GM21367 (cell line): Measurements from ENCODE around the gene PROCA1.
A peak's percentile ranks its signal among the peaks of the same experiment; 100 is the strongest.
"Not testable (repeated sequence)": the region's sequence is repeated elsewhere in the genome, so short reads cannot be mapped to it uniquely, and the experiment has no call there.

Source experiments
- ATAC-seq: cut with Tn5 transposase; IDR thresholded peaks from one replicate; pipeline ENCODE4 v1.9.1; 2021; ENCODE audit not compliant: unreplicated experiment

PROCA1 gene

DNA sequence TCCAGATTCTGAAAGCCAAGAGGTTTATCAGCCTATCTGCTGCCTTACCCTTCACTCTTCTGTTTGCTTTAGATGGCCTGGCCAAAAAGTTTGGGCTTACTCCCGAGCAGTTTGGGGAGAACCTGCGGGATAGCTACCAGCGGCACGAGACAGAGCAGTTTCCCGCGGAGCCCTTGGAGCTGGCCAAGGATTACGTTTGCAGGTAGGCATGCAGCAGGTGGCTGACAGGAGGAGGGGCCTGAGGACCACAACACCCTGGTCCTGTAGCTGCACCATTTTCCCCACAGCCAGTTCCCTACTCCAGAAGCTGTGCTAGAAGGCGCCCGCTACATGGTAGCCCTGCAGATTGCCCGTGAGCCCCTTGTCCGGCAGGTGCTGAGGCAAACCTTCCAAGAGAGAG, 29.0 kb downstream of the PROCA1 start:
- ATAC-seq, result no peak

DNA sequence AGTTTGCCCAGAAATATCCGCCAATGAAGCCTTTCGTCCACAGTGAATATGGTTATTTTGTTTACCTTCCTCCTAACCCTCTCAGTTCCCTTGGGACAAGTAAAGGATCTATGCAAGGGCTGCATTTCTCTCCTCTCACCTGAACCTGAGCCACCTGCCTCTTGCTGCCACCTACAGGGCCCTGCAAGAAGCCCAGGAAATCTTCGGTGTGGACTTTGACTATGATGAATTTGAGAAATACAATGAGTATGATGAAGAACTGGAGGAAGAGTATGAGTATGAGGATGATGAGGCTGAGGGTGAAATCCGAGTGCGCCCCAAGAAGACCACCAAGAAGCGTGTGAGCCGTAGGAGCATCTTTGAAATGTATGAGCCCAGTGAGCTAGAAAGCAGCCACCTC, 35.7 kb downstream of the PROCA1 start:
- no peak for ATAC-seq

GRCh38 chr17:28675490-28675889, 36.2 kb downstream of the PROCA1 start:
- ATAC-seq, result no peak

GRCh38 chr17:28669918-28670317, 41.8 kb downstream of the PROCA1 start:
- no peak for ATAC-seq

DNA sequence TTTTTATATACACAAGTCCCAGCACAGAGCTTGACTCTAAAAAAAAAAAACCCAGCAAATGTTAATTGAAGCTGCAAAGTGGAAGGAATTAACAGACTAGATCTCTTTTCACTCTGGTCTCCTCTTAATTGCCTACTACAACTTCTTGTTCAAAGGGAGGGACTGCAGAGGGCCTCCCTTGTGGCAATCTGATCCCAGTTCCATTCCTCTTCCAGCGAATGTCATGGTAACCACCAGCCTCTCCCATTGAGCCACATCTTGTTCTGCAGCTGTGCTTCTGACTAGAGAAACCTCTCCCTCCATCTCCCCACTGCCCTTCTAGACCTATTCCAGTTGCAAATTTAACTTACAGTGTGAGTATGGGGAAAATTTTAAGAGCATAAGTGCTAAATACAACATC, 43.8 kb downstream of the PROCA1 start:
- no peak for ATAC-seq

DNA sequence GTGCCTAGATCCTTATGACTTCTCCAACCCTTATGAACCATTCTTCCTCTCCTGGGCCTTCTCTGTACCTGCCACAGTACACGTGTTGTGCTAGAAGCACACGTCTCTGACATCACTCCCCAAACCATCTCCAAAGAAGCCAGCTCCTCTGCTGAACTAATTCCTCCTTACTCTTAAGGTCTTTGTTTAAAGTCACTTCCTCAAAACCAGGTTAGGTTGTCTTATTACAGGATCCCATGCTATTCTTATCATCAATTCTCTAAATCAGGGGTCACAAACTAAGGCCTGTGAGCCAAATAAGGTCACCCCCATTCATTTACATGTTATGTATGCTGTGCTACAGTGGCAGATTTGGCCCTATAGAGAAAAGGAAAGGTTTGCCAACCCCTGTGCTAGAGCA, 45.7 kb downstream of the PROCA1 start:
- no peak for ATAC-seq

GRCh38 chr17:28663723-28664122, 48.0 kb downstream of the PROCA1 start:
- no peak for ATAC-seq

- peak; percentile 6 for ATAC-seq
These were observed 49.2 kb downstream of the PROCA1 start for GRCh38 chr17:28662527-28662829.

DNA sequence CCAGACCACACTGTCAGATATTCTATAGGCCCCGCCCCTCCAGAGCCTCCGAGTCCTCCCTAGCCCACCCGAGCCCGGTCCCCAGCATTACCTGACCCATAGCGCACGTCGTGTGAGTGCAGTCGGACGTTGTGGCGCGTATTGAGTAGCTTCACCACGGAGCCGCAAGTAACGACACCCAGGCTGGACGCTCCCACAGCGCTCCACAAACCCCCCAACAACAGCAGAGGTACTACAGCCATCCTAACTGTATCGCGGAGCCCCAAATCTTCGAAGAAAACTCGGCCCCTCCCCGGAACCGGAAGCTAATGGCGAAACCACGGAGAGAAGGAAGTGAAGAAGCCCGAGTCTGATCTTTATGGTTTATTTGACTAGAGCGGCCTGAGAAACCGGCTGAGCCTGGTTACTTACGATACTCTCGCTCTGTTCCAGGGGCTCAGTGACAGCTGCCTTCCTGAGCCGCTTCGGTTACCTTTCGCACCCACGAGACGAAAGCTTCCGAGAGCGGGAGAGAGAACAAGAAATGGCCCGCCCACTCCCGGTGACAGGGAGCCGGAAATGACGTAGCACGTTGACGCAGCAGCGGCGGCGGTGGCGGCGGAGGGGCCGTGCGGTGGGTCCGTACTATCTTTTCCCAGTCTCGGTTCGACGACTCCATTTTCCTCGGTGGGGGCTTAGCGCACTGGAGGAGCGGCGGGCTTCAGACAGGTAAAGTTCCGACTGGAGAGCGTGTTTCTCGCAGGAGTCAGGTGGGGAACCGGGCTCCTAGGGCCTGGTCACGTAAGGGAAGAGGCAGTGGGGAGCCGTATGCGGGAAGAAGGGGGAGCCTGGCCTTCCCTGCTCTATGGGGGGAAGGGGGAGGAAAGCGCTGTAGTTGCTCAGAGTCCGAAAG, 49.8 kb downstream of the PROCA1 start, which contains the start of the genes SDF2 and SUPT6H:
Gene SDF2, minus strand, starts transcription at position 272 of the 892 bp plus-strand sequence. Its CDS starts 30 bp downstream, at position 242.
Gene SUPT6H, plus strand, starts transcription at position 571 of the 892 bp plus-strand sequence. CDS start 11,197 bp downstream, outside the sequence.
- peak; percentile 59 for ATAC-seq

DNA sequence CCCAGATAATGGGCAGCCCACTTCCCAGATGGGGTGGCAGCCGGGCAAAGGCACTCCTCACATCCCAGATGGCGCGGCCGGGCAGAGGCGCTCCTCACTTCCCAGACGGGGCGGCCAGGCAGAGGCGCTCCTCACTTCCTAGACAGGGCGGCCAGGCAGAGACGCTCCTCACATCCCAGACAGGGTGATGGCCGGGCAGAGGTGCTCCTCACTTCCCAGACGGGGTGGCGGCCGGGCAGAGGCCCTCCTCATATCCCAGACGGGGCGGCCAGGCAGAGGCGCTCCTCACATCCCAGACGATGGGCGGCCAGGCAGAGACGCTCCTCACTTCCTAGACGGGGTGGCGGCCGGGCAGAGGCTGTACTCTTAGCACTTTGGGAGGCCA, 52.2 kb downstream of the PROCA1 start:
- not testable (repeated sequence) for ATAC-seq

DNA sequence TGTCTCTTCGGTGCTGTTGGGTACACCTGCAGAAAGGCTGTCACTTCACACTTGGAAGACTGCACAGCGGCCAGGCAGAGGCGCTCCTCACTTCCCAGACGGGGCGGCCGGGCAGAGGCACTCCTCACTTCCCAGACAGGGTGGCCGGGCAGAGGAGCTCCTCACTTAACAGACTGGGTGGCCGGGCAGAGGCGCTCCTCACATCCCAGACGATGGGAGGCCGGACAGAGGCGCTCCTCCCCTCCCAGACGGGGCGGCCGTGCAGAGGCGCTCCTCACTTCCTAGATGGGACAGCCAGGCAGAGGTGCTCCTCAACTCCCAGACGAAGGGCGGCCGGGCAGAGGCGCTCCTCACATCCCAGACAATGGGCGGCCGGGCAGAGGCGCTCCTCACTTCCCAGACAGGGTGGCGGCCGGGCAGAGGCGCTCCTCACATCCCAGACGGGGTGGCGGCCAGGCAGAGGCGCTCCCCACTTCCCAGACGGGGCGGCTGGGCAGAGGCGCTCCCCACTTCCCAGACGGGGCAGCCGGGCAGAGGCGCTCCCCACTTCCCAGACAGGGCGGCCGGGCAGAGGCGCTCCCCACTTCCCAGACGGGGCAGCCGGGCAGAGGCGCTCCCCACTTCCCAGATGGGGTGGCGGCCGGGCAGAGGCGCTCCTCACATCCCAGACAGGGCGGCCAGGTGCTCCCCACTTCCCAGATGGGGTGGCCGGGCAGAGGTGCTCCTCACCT, 52.8 kb downstream of the PROCA1 start:
- not testable (repeated sequence) for ATAC-seq

- ATAC-seq, result not testable (repeated sequence)
These were observed 53.3 kb downstream of the PROCA1 start for GRCh38 chr17:28658342-28658741.

- ATAC-seq, result no peak
These were observed 53.9 kb downstream of the PROCA1 start for GRCh38 chr17:28657756-28658155.

- ATAC-seq, result no peak
These were observed 56.5 kb downstream of the PROCA1 start for GRCh38 chr17:28655160-28655559.
